HCT116 (cell line): ENCODE data around the gene NUBPL. TPM values are rescaled to one million over a fixed set of nuclear protein-coding genes. Genes with fewer than 3 reads are reported as not detected.

Experiments
- ATAC-seq: fragments of 200-7000 bp; cut with Tn5 transposase; 2 replicates; pipeline ENCODE4 v1.9.1; 2020; ENCODE audit warnings: mild to moderate bottlenecking, moderate library complexity
- BruUV-seq: library from RNA; stranded (reverse); fragments of 400-500 nt; replicated peaks from 2 replicates; lab custom pipeline; 2021; lab: Mats Ljungman, UMichigan
- CTCF ChIA-PET: fragments of 300-600 bp; sonication (Branson Sonifier 250); formaldehyde crosslinking; loops from one replicate; lab custom pipeline; 2021; ENCODE audit warnings: antibody characterized with exemption; lab: Charles Lee
- POLR2A ChIA-PET: fragments of 300-600, 350-600 bp; sonication (Branson Sonifier 250); formaldehyde crosslinking; loops from one replicate; lab custom pipeline; 2021; ENCODE audit warnings: antibody characterized with exemption; lab: Charles Lee
- RAD21 ChIA-PET, 2 experiments: fragments of 300-600 bp; sonication (Branson Sonifier 250); formaldehyde crosslinking; loops; one replicate each; lab custom pipeline; 2023; ENCODE audit warnings: low total read pairs in 2 of 2; ENCODE audit not compliant: uncharacterized antibody in 2 of 2, unreplicated experiment in 2 of 2, low non-redundant PET in 1 of 2; lab: Charles Lee
- DNase-seq: peaks from one replicate; pipeline ENCODE4 v3.0.0-alpha.2; 2010; ENCODE audit warnings: low read depth, low spot score
- H2AFZ ChIP-seq: fragments of 200-600 bp; shearing (Covaris generic), sonication (generic); 2 replicates; pipeline ENCODE4 v1.6.1; 2017; ENCODE audit warnings: low read depth, mixed run types, mixed read lengths, antibody characterized with exemption, low read length; ENCODE audit not compliant: poor library complexity, severe bottlenecking
- H3K27ac ChIP-seq: 2 replicates; pipeline ENCODE4 v1.5.1; 2012; ENCODE audit warnings: low read depth, low read length
- H3K27me3 ChIP-seq: fragments of 200-600 bp; sonication (generic); 2 replicates; pipeline ENCODE4 v1.6.1; 2016; ENCODE audit warnings: mixed run types, low read length, mixed read lengths; ENCODE audit not compliant: insufficient read depth
- H3K36me3 ChIP-seq, 2 experiments: fragments of 200-500 bp in 1 of 2; fragments of 200-600 bp in 1 of 2; sonication (Bioruptor generic) in 1 of 2; sonication (generic) in 1 of 2; 2 replicates each; pipeline versions ENCODE4 v1.5.1 to v1.6.1; 2014 to 2016; ENCODE audit warnings: low read length in 2 of 2, inconsistent platforms in 1 of 2, mixed read lengths in 1 of 2, mixed run types in 1 of 2; ENCODE audit not compliant: insufficient read depth in 2 of 2, control insufficient read depth in 1 of 2
- H3K4me1 ChIP-seq, 2 experiments: fragments of 200-600 bp in 1 of 2; sonication (generic) in 1 of 2; 2 replicates each; pipeline versions ENCODE4 v1.5.1 to v1.6.1; 2012 to 2017; ENCODE audit warnings: low read length in 2 of 2, inconsistent platforms in 1 of 2, mild to moderate bottlenecking in 1 of 2, mixed read lengths in 1 of 2, mixed run types in 1 of 2, moderate library complexity in 1 of 2; ENCODE audit not compliant: insufficient read depth in 2 of 2, control insufficient read depth in 1 of 2
- H3K4me2 ChIP-seq: fragments of 200-600 bp; sonication (generic); 2 replicates; pipeline ENCODE4 v1.6.1; 2017; ENCODE audit warnings: mixed run types, low read length, mixed read lengths
- H3K4me3 ChIP-seq, 2 experiments: fragments of 200-600 bp in 1 of 2; sonication (generic) in 1 of 2; replicated peaks in 1 of 2; 2 replicates each; pipeline ENCODE4 v1.5.1; 2011 to 2016; ENCODE audit warnings: low read length in 2 of 2, control low read depth in 1 of 2, low read depth in 1 of 2, mild to moderate bottlenecking in 1 of 2, mixed read lengths in 1 of 2, mixed run types in 1 of 2
- H3K79me2 ChIP-seq: fragments of 200-600 bp; sonication (generic); 2 replicates; pipeline ENCODE4 v1.6.1; 2017; ENCODE audit warnings: mild to moderate bottlenecking, mixed run types, low read length, moderate library complexity, mixed read lengths; ENCODE audit not compliant: insufficient read depth
- H3K9ac ChIP-seq: fragments of 200-600 bp; sonication (generic); 2 replicates; pipeline ENCODE4 v1.6.1; 2016; ENCODE audit warnings: low read length, mixed read lengths
- H3K9me2 ChIP-seq: fragments of 200-600 bp; sonication (generic), shearing (Covaris generic); 2 replicates; pipeline ENCODE4 v1.6.1; 2017; ENCODE audit warnings: mixed run types, mild to moderate bottlenecking, moderate library complexity; ENCODE audit not compliant: insufficient read depth
- H3K9me3 ChIP-seq, 2 experiments: fragments of 200-500 bp in 1 of 2; fragments of 200-600 bp in 1 of 2; sonication (Bioruptor generic) in 1 of 2; sonication (generic) in 1 of 2; 2 replicates each; pipeline ENCODE4 v1.6.1; 2014 to 2017; ENCODE audit warnings: low read length in 2 of 2, mixed read lengths in 2 of 2, inconsistent platforms in 1 of 2, low read depth in 1 of 2, mild to moderate bottlenecking in 1 of 2, mixed run types in 1 of 2, moderate library complexity in 1 of 2; ENCODE audit not compliant: control insufficient read depth in 1 of 2, insufficient read depth in 1 of 2
- H4K20me1 ChIP-seq: fragments of 200-600 bp; sonication (generic), shearing (Covaris generic); 2 replicates; pipeline ENCODE4 v1.6.1; 2017; ENCODE audit warnings: mixed run types, mild to moderate bottlenecking, moderate library complexity; ENCODE audit not compliant: insufficient read depth
- CEBPB ChIP-seq: IDR thresholded peaks from 2 replicates; pipeline ENCODE4 v1.6.1; 2012; ENCODE audit warnings: low read depth
- CTCF ChIP-seq, 3 experiments: fragments of 200-600 bp in 1 of 3; sonication (generic) in 1 of 3; IDR thresholded peaks in 2 of 3; conservative IDR thresholded peaks in 1 of 3; 2 replicates each; pipeline ENCODE4 v1.5.1; 2012 to 2017; ENCODE audit warnings: low read depth in 2 of 3, low read length in 2 of 3, antibody characterized with exemption in 1 of 3, borderline replicate concordance in 1 of 3, control low read depth in 1 of 3, mild to moderate bottlenecking in 1 of 3, mixed read lengths in 1 of 3, mixed run types in 1 of 3, moderate library complexity in 1 of 3; ENCODE audit not compliant: insufficient read depth in 1 of 3
- EGR1 ChIP-seq: IDR thresholded peaks from 2 replicates; pipeline ENCODE4 v1.6.1; 2012; ENCODE audit warnings: low read depth
- ELF1 ChIP-seq: IDR thresholded peaks from 2 replicates; pipeline ENCODE4 v1.6.1; 2012; ENCODE audit warnings: low read depth, borderline replicate concordance
- EZH2phosphoT487 ChIP-seq: fragments of 200-600 bp; IDR thresholded peaks from 2 replicates; pipeline ENCODE4 v1.6.1; 2018; ENCODE audit warnings: antibody characterized with exemption, borderline replicate concordance
- FOSL1 ChIP-seq: IDR thresholded peaks from 2 replicates; pipeline ENCODE4 v1.6.1; 2012; ENCODE audit warnings: low read depth
- JUND ChIP-seq: IDR thresholded peaks from 2 replicates; pipeline ENCODE4 v1.6.1; 2012
- POLR2A ChIP-seq: IDR thresholded peaks from 2 replicates; pipeline ENCODE4 v1.7.0; 2011; ENCODE audit warnings: borderline replicate concordance; ENCODE audit not compliant: insufficient read depth, insufficient read length; ENCODE audit errors: extremely low read depth
- POLR2AphosphoS5 ChIP-seq: IDR thresholded peaks from 2 replicates; pipeline ENCODE4 v1.6.1; 2011; ENCODE audit warnings: mild to moderate bottlenecking, low read depth, low read length, moderate library complexity
- RAD21 ChIP-seq: IDR thresholded peaks from 2 replicates; pipeline ENCODE4 v1.6.1; 2012; ENCODE audit warnings: low read depth, mild to moderate bottlenecking
- SIN3A ChIP-seq: IDR thresholded peaks from 2 replicates; pipeline ENCODE4 v1.6.1; 2012; ENCODE audit warnings: low read depth
- SP1 ChIP-seq: IDR thresholded peaks from 2 replicates; pipeline ENCODE4 v1.6.1; 2012; ENCODE audit warnings: low read depth
- SRF ChIP-seq: IDR thresholded peaks from 2 replicates; pipeline ENCODE4 v1.6.1; 2012; ENCODE audit warnings: low read depth
- ZFX ChIP-seq: fragments of 450-650 bp; IDR thresholded peaks from 2 replicates; pipeline ENCODE4 v1.6.1; 2017
- intact Hi-C: fragments of 100-400 bp; cut with micrococcal nuclease; formaldehyde crosslinking; loops from 2 replicates; pipeline ENCODE4 v1.10.0; 2022
- total RNA-seq: library from RNA; stranded (reverse); gene quantifications from one replicate; pipeline ENCODE4 v1.2.1, GENCODE V29; 2021; ENCODE audit not compliant: unreplicated experiment
- TF ChIP-seq, protein P1 (sequence below): IDR thresholded peaks from 2 replicates; pipeline ENCODE4 v1.6.1; 2012; ENCODE audit warnings: low read depth

NUBPL gene
- total RNA-seq, 1 experiment from 2014 or later = 11.3 TPM

- Histone ChIP-seq H3K9me3 (no peaks in the 10 kb centered on the region), H3K27ac (no peak overlapping the region), H4K20me1 (no peaks in the 10 kb centered on the region), H3K36me3 (no peaks in the 10 kb centered on the region), H3K9me2 (no peaks in the 10 kb centered on the region), H3K4me3 (no peak overlapping the region), H3K4me2 (no peak overlapping the region), H2AFZ (no peak overlapping the region), H3K79me2 (no peaks in the 10 kb centered on the region), H3K9ac (no peak overlapping the region), H3K4me1 (peaks cover 0 to 23% of the 10 kb centered on the region in 2 experiments; a peak in 3 of 4 replicates)
- ChIA-PET RAD21 (no interaction called here), CTCF (no interaction called here), POLR2A (no interaction called here)
- DNase-seq (no peak), ATAC-seq (no peak)
- intact Hi-C loops = loop anchor here (1.0 kb wide), 1 partner anchor 8 kb away; no protein-coding TSS in a partner anchor
- no peak for TF ChIP-seq POLR2AphosphoS5
- no peak for TF ChIP-seq RAD21
- no peak for TF ChIP-seq ZFX
- no peak for TF ChIP-seq CTCF (IDR thresholded peaks at IDR 0.05 in 2 of 3, conservative IDR thresholded peaks at IDR 0.05 in 1 of 3; ENCODE audit: borderline replicate concordance in 1 of 3, insufficient read depth in 1 of 3, low read depth in 2 of 3, low read length in 2 of 3)
- TF ChIP-seq POLR2A = no peak
- TF ChIP-seq SRF = no peak
- TF ChIP-seq SIN3A = no peak
- TF ChIP-seq CEBPB = no peak
- no peak for TF ChIP-seq EZH2phosphoT487
- TF ChIP-seq SP1 = no peak
- TF ChIP-seq ELF1 = no peak
- TF ChIP-seq, protein P1, sequence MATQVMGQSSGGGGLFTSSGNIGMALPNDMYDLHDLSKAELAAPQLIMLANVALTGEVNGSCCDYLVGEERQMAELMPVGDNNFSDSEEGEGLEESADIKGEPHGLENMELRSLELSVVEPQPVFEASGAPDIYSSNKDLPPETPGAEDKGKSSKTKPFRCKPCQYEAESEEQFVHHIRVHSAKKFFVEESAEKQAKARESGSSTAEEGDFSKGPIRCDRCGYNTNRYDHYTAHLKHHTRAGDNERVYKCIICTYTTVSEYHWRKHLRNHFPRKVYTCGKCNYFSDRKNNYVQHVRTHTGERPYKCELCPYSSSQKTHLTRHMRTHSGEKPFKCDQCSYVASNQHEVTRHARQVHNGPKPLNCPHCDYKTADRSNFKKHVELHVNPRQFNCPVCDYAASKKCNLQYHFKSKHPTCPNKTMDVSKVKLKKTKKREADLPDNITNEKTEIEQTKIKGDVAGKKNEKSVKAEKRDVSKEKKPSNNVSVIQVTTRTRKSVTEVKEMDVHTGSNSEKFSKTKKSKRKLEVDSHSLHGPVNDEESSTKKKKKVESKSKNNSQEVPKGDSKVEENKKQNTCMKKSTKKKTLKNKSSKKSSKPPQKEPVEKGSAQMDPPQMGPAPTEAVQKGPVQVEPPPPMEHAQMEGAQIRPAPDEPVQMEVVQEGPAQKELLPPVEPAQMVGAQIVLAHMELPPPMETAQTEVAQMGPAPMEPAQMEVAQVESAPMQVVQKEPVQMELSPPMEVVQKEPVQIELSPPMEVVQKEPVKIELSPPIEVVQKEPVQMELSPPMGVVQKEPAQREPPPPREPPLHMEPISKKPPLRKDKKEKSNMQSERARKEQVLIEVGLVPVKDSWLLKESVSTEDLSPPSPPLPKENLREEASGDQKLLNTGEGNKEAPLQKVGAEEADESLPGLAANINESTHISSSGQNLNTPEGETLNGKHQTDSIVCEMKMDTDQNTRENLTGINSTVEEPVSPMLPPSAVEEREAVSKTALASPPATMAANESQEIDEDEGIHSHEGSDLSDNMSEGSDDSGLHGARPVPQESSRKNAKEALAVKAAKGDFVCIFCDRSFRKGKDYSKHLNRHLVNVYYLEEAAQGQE = no peak
- TF ChIP-seq EGR1 = no peak
- TF ChIP-seq FOSL1 = no peak
- no peak for TF ChIP-seq JUND
- TF ChIP-seq, all 23 proteins: peak for 0
- no peaks in the 10 kb centered on the region for H3K27me3 ChIP-seq
- BruUV-seq = no TSS peak
Measured at GRCh38 chr14:31884238-31884637, 323.0 kb downstream of the NUBPL start.
